Immature natural killer cell (primary cell): Measurements from ENCODE around the gene TAF10. TPM values are rescaled to one million over a fixed set of nuclear protein-coding genes. Genes with fewer than 3 reads are reported as not detected.

Experiments
- DNase-seq, 3 donors: peaks; one replicate each; pipeline ENCODE4 v3.0.0; 2022; ENCODE audit warnings: mixed read lengths in 1 of 3
- H3K27ac Mint-ChIP-seq, 6 donors: one replicate each; pipeline ENCODE4 v1.8.0; 2020; ENCODE audit warnings: mixed read lengths in 6 of 6, mild to moderate bottlenecking in 5 of 6, inconsistent platforms in 4 of 6, moderate library complexity in 3 of 6
- H3K27me3 Mint-ChIP-seq, 3 donors: one replicate each; pipeline ENCODE4 v1.8.0; 2020 to 2021; ENCODE audit warnings: low read depth in 3 of 3, mild to moderate bottlenecking in 3 of 3, mixed read lengths in 3 of 3, moderate library complexity in 3 of 3, inconsistent platforms in 1 of 3
- H3K36me3 Mint-ChIP-seq, 3 donors: one replicate each; pipeline ENCODE4 v1.8.0; 2020; ENCODE audit warnings: mixed read lengths in 3 of 3, inconsistent platforms in 2 of 3, mild to moderate bottlenecking in 2 of 3
- H3K4me1 Mint-ChIP-seq, 2 donors: one replicate each; pipeline ENCODE4 v1.8.0; 2020; ENCODE audit warnings: inconsistent platforms in 2 of 2, mild to moderate bottlenecking in 2 of 2, mixed read lengths in 2 of 2, moderate library complexity in 1 of 2
- H3K4me3 Mint-ChIP-seq, 5 donors: one replicate each; pipeline ENCODE4 v1.8.0; 2020; ENCODE audit warnings: mild to moderate bottlenecking in 5 of 5, mixed read lengths in 5 of 5, inconsistent platforms in 3 of 5, moderate library complexity in 3 of 5
- H3K9me3 Mint-ChIP-seq, 6 donors: one replicate each; pipeline ENCODE4 v1.8.0; 2020; ENCODE audit warnings: mild to moderate bottlenecking in 6 of 6, mixed read lengths in 6 of 6, inconsistent platforms in 4 of 6, moderate library complexity in 3 of 6
- polyA plus RNA-seq, 3 donors: library from polyadenylated mRNA; unstranded; fragments of 300-500 nt; fragmentation: Illumina TruSeq; gene quantifications; one replicate each; pipeline ENCODE4 v1.2.3, GENCODE V29; 2021

TAF10 gene
- polyA plus RNA-seq, 3 donors from 2014 or later: 329 to 365 (median 334) TPM

- peaks cover 3 to 8% of the 10 kb centered on the region in 2 donors for H3K4me1 Mint-ChIP-seq
- no peaks in the 10 kb centered on the region for H3K27me3 Mint-ChIP-seq
- H3K36me3 Mint-ChIP-seq: peaks cover 9 to 17% (median 10%) of the 10 kb centered on the region in 3 donors
- no peak for DNase-seq
- no peaks in the 10 kb centered on the region for H3K9me3 Mint-ChIP-seq
- H3K27ac Mint-ChIP-seq: no peak overlapping the region
- H3K4me3 Mint-ChIP-seq: no peak overlapping the region
These were observed 7.2 kb downstream of the TAF10 start for GRCh38 chr11:6604790-6605189.

GRCh38 chr11:6604081-6604626 is 7.9 kb downstream of the TAF10 start:
- no peak overlapping the region for H3K27ac Mint-ChIP-seq
- DNase-seq: peak; percentile 47 to 59 (median 50)
- no peak overlapping the region for H3K4me3 Mint-ChIP-seq
- H3K27me3 Mint-ChIP-seq: no peaks in the 10 kb centered on the region
- peaks cover 6% of the 10 kb centered on the region in 2 donors for H3K4me1 Mint-ChIP-seq
- no peaks in the 10 kb centered on the region for H3K9me3 Mint-ChIP-seq
- H3K36me3 Mint-ChIP-seq: peaks cover 5 to 18% (median 6%) of the 10 kb centered on the region in 3 donors

GRCh38 chr11:6603287-6604080 is 8.5 kb downstream of the TAF10 start, which contains the start of the genes ILK and RRP8:
ILK (plus strand) TSS chr11:6603774; CDS start chr11:6604272, 498 bp downstream.
RRP8 (minus strand) TSS chr11:6603616; CDS start chr11:6603502, 114 bp downstream.
- DNase-seq: peak; percentile 89 to 91 (median 90)
- no peaks in the 10 kb centered on the region for H3K9me3 Mint-ChIP-seq
- peaks cover 2 to 13% of the 10 kb centered on the region in 2 donors for H3K4me1 Mint-ChIP-seq
- no peak within 1 kb of the TSS for H3K27ac Mint-ChIP-seq
- H3K27me3 Mint-ChIP-seq: no peaks in the 10 kb centered on the region
- H3K4me3 Mint-ChIP-seq: no peak within 1 kb of the TSS
- peaks cover 5 to 23% (median 6%) of the 10 kb centered on the region in 3 donors for H3K36me3 Mint-ChIP-seq

- Mint-ChIP-seq H3K4me1 (peaks cover 4 to 22% of the 10 kb centered on the region in 2 donors), H3K27ac (peak overlapping the region in 2 of 6 donors; percentile 14 to 72), H3K4me3 (no peak overlapping the region), H3K36me3 (peaks cover 6 to 23% (median 8%) of the 10 kb centered on the region in 3 donors), H3K27me3 (peaks cover 0 to 1% (median 0%) of the 10 kb centered on the region in 3 donors), H3K9me3 (no peaks in the 10 kb centered on the region)
- DNase-seq: no peak
These were observed 9.7 kb downstream of the TAF10 start for GRCh38 chr11:6602096-6602940.

- Mint-ChIP-seq H3K27ac (no peak overlapping the region), H3K27me3 (peaks cover 0 to 1% (median 0%) of the 10 kb centered on the region in 3 donors), H3K4me1 (peaks cover 4 to 27% of the 10 kb centered on the region in 2 donors), H3K36me3 (peaks cover 6 to 28% (median 8%) of the 10 kb centered on the region in 3 donors), H3K9me3 (no peaks in the 10 kb centered on the region), H3K4me3 (no peak overlapping the region)
- no peak for DNase-seq
These were observed 11.0 kb downstream of the TAF10 start for GRCh38 chr11:6601041-6601461.

- peaks cover 0 to 1% (median 0%) of the 10 kb centered on the region in 3 donors for H3K27me3 Mint-ChIP-seq
- H3K4me3 Mint-ChIP-seq: no peak overlapping the region
- H3K4me1 Mint-ChIP-seq: peaks cover 4 to 31% of the 10 kb centered on the region in 2 donors
- H3K27ac Mint-ChIP-seq: no peak overlapping the region
- H3K36me3 Mint-ChIP-seq: peaks cover 6 to 31% (median 8%) of the 10 kb centered on the region in 3 donors
- H3K9me3 Mint-ChIP-seq: no peaks in the 10 kb centered on the region
- DNase-seq: no peak
These were observed 12.1 kb downstream of the TAF10 start for GRCh38 chr11:6599881-6600390.

- Mint-ChIP-seq H3K27ac (peak overlapping the region in 2 of 6 donors; percentile 22 to 46), H3K4me3 (no peak overlapping the region), H3K4me1 (peaks cover 4 to 32% of the 10 kb centered on the region in 2 donors), H3K36me3 (peaks cover 6 to 31% (median 10%) of the 10 kb centered on the region in 3 donors), H3K27me3 (peaks cover 0 to 1% (median 0%) of the 10 kb centered on the region in 3 donors), H3K9me3 (no peaks in the 10 kb centered on the region)
- DNase-seq: no peak
These were observed 12.6 kb downstream of the TAF10 start for GRCh38 chr11:6599449-6599848.

- DNase-seq: no peak
- H3K4me1 Mint-ChIP-seq: peaks cover 4 to 41% of the 10 kb centered on the region in 2 donors
- H3K4me3 Mint-ChIP-seq: no peak overlapping the region
- H3K36me3 Mint-ChIP-seq: peaks cover 6 to 38% (median 17%) of the 10 kb centered on the region in 3 donors
- peaks cover 0 to 1% (median 0%) of the 10 kb centered on the region in 3 donors for H3K27me3 Mint-ChIP-seq
- no peak overlapping the region for H3K27ac Mint-ChIP-seq
- no peaks in the 10 kb centered on the region for H3K9me3 Mint-ChIP-seq
These were observed 13.5 kb downstream of the TAF10 start for GRCh38 chr11:6598555-6598954.

- Mint-ChIP-seq H3K27me3 (peaks cover 0 to 1% (median 0%) of the 10 kb centered on the region in 3 donors), H3K4me3 (no peak overlapping the region), H3K4me1 (peaks cover 7 to 41% of the 10 kb centered on the region in 2 donors), H3K36me3 (peaks cover 6 to 44% (median 25%) of the 10 kb centered on the region in 3 donors), H3K27ac (peak overlapping the region in 1 of 6 donors; percentile 23), H3K9me3 (no peaks in the 10 kb centered on the region)
- DNase-seq: no peak
These were observed 15.7 kb downstream of the TAF10 start for GRCh38 chr11:6596239-6596877.

GRCh38 chr11:6594142-6594768 is 17.8 kb downstream of the TAF10 start:
- H3K27ac Mint-ChIP-seq: peak overlapping the region in 2 of 6 donors; percentile 14 to 58

GRCh38 chr11:6588018-6588417 is 24.0 kb downstream of the TAF10 start:
- Mint-ChIP-seq H3K4me1 (peaks cover 0 to 2% of the 10 kb centered on the region in 2 donors), H3K27ac (no peak overlapping the region), H3K4me3 (no peak overlapping the region), H3K36me3 (peaks cover 21 to 37% (median 25%) of the 10 kb centered on the region in 3 donors), H3K27me3 (no peaks in the 10 kb centered on the region), H3K9me3 (peaks cover 5 to 20% (median 11%) of the 10 kb centered on the region in 6 donors)
- no peak for DNase-seq

More at GRCh38 chr11:6594142-6594768, 17.8 kb downstream of the TAF10 start:
- Mint-ChIP-seq H3K27me3 (peaks cover 0 to 1% (median 0%) of the 10 kb centered on the region in 3 donors), H3K9me3 (no peaks in the 10 kb centered on the region), H3K4me1 (peaks cover 5 to 36% of the 10 kb centered on the region in 2 donors), H3K4me3 (no peak overlapping the region), H3K36me3 (peaks cover 6 to 43% (median 27%) of the 10 kb centered on the region in 3 donors)
- DNase-seq: no peak

GRCh38 chr11:6587360-6587953 is 24.6 kb downstream of the TAF10 start:
- Mint-ChIP-seq H3K27me3 (no peaks in the 10 kb centered on the region), H3K27ac (no peak overlapping the region), H3K4me1 (peaks cover 0 to 2% of the 10 kb centered on the region in 2 donors), H3K4me3 (no peak overlapping the region), H3K36me3 (peaks cover 25 to 43% (median 31%) of the 10 kb centered on the region in 3 donors), H3K9me3 (peaks cover 7 to 25% (median 14%) of the 10 kb centered on the region in 6 donors)
- DNase-seq: no peak
